GM18951 (cell line): ENCODE data around the gene SNF8.
A peak's percentile ranks its signal among the peaks of the same experiment; 100 is the strongest.
"Not testable (repeated sequence)": the region's sequence is repeated elsewhere in the genome, so short reads cannot be mapped to it uniquely, and the experiment has no call there.

ENCODE experiments used
- POLR2A ChIP-seq: IDR thresholded peaks from 4 replicates; pipeline ENCODE4 v1.6.1; 2011; ENCODE audit warnings: mild to moderate bottlenecking; ENCODE audit not compliant: insufficient read length, insufficient read depth; ENCODE audit errors: extremely low read depth
- in situ Hi-C: fragments of 300-500 bp; cut with MboI; formaldehyde crosslinking; loops from one replicate; pipeline ENCODE4 v1.12.0; 2022; ENCODE audit warnings: low sequenced_read_pairs, mixed read lengths, inconsistent platforms; ENCODE audit not compliant: unreplicated experiment

The SNF8 gene

DNA sequence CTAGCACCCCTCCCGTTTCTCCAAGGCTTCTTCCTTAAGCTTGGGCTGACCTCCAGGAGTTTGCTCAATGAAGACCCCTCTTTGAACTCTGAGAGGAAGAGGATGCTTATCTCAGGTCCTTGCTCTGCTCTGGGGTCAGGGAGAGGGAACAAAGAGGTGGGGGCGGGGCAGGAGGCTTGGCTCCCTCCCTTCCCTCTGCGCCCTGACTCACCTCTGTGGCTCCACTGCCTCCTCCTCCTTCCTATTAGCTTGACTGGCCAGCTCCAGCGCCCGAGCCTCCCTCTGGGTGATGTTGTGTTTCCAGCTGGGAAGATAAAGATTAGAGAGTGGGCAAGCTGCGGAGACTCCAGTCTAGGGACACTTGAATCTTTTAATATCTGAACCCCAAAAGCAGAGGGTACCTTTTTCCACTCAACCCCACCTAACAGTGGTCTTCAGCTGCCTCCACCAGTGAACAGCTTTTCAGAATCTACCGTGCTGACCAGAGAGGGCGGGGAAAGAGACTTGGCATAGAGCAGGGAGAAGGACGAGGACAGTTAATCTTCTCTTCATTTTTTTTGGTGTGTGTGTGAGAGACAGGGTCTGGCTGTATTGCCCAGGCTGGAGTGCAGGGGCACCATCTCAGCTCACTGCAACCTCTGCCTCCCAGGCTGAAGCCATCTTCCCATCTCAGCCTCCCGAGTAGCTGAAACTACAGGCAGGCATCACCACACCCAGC lies 17.0 kb upstream of the SNF8 start:
- no peak for TF ChIP-seq POLR2A
- in situ Hi-C loops = no loop called here

DNA sequence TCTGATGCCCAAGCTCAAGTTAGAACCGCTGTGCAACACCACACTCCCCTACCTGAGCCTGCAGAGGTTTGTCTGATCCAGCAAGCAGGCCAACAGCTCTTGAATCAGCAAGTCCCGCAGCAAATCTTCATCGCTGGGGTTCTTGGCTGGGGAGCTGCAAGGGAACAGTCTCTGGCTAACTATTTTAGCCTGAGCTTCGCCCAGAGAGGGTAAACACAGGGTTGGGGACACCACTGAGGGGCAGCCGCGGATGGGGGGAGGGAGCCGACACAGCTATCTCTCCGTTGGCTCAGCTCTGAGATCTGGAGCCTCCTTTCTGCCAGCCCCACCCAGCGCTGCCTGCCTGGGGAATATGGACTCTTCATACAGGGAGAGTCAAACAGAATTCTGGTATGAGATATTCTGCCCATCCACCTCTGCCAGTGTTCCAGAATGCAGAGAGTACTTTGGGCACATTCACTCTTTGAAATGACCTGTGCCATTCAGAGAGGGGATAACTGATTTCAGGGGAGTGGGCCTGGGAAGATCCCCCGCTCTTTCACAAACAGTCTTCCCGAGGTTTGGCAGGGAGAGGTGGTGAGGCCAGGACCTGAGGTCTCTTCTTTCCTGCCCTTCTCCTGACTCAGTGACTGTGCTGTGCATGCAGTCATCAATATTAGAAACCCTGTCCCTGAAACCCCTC lies 16.3 kb upstream of the SNF8 start:
- in situ Hi-C loops = no loop called here
- TF ChIP-seq POLR2A = no peak

GRCh38 chr17:48954300-48954755 lies 9.7 kb upstream of the SNF8 start:
- no peak for TF ChIP-seq POLR2A
- in situ Hi-C loops = no loop called here

DNA sequence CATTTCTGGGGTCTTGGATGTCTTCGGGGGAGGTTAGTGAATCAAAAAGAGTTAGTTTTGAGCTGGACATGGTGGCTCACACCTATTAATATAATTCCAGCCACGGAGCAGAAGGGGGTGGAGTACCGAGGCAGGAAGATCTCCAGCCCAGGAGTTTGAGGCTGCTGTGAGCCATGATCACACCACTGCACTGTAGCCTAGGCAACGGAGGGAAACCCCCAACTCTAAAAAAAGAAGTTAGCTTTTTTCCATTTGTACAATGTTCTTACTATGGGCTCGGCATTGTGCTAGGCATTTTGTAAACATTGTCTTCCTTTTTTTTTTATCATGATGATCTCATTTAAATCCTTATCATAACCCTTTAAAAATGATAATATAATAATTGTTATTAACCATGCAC lies 8.3 kb upstream of the SNF8 start:
- in situ Hi-C loops = no loop called here
- TF ChIP-seq POLR2A = no peak

GRCh38 chr17:48951572-48951971 lies 6.9 kb upstream of the SNF8 start:
- TF ChIP-seq POLR2A = no peak
- in situ Hi-C loops = no loop called here

- in situ Hi-C loops = not testable (repeated sequence)
These were observed 614 bp upstream of the SNF8 start for GRCh38 chr17:48945261-48945651.

- in situ Hi-C loops = no loop called here
- peak; percentile 24 for TF ChIP-seq POLR2A
These were observed 11.6 kb downstream of the SNF8 start for GRCh38 chr17:48933035-48933434.

DNA sequence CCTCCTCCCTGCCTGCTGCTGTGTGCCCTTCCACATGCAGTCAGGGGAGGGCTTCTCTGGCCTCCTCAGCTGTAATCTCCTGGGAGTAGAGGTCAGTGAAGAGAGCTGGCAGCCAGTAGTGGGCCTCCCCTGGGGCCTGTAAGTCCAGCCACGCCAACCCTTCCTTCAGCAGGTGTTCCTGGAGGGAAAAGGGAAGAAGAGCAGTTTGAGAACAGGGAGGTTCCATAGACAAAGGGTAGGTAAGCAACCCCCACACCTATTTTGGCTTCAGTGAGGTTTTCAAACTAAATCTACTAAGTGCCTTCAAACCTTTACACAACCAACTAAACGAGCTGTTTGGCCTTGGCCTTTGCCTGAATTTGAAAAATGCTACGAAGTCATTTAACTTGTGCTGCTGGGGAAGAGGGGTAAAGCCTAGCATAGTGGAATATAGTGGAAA lies 14.2 kb downstream of the SNF8 start:
- TF ChIP-seq POLR2A = no peak
- in situ Hi-C loops = no loop called here

GRCh38 chr17:48929812-48930165 lies 14.9 kb downstream of the SNF8 start:
- in situ Hi-C loops = no loop called here
- no peak for TF ChIP-seq POLR2A

DNA sequence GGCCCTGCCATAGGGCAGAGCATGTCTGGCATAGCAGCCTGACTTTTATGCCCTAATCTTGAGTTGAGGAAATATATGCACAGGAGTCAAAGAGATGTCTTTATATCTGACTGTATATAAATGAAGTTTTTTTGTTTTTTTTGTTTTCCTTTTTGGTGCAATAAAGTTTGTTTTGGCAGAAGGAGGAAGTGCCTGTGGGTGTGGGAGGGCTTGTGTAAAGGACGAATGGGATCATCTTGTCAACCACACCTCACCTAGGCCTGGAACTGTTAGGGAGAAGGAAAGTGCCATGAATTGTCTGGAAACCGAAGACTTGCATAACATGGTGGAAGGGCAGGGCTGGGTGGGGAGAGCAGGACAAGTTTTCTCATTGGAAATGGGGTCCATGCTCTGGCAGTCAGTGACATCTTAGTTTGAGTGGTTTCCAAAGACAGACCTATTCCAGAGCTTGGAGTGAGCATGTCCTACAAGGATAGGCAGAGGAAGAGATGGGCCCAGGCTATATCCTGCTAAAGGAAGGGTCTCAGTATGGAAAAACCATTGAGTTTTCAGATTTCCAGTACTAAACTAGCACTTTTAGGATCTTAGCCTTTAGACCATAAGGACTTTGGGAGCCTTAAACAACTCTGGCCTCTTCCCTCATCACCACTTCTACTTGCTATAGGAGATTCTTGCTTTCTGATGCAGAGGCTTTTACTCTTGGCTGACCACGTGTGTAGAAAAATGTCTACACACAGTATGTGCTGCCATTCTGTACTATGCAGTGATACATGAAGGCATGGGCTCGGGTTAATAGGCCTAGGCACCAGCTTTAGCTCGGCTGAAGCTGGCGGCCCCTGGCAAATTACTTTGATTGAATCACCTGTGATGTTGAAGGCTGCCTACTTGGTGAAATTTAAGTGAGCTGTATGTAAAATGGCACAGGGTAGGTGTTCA lies 15.5 kb downstream of the SNF8 start:
- in situ Hi-C loops = no loop called here
- TF ChIP-seq POLR2A = no peak

GRCh38 chr17:48927978-48928745 lies 16.5 kb downstream of the SNF8 start:
- in situ Hi-C loops = no loop called here
- no peak for TF ChIP-seq POLR2A

DNA sequence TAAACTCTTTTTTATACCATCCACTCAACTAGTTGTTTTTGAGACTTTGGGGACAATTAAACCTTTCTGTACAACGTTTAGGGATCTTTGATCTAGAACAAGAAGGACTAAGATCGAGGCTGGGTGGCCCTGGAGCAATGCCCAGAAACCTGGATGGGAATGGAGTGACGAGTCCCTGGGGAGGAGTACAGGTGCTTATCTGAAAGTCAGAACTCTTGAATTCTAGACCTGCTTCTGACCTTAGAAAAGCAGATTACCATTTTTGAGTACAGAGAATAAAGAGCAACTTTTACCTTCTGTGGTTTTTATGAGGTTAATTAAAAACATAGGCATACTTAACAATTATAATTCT lies 18.7 kb downstream of the SNF8 start:
- no peak for TF ChIP-seq POLR2A
- in situ Hi-C loops = no loop called here

GRCh38 chr17:48925251-48925990 lies 19.2 kb downstream of the SNF8 start:
- in situ Hi-C loops = no loop called here
- no peak for TF ChIP-seq POLR2A
